Activated T-helper 1 cell treated with Interleukin-2 at 50 U/mL for 16 hours (primary cell): ENCODE measurements around the gene PDZRN3.

ENCODE experiments used
- DNase-seq: peaks from one replicate; pipeline ENCODE4 v3.0.0-alpha.2; 2020; ENCODE audit warnings: low read depth

The PDZRN3 gene

GRCh38 chr3:73520931-73521461 lies 103.7 kb downstream of the PDZRN3 start:
- DNase-seq, result no peak

- DNase-seq, result no peak
Observed at GRCh38 chr3:73516631-73517030, 108.1 kb downstream of the PDZRN3 start.

GRCh38 chr3:73513260-73513659 lies 111.5 kb downstream of the PDZRN3 start:
- no peak for DNase-seq

GRCh38 chr3:73511571-73512525 lies 112.9 kb downstream of the PDZRN3 start:
- no peak for DNase-seq

- no peak for DNase-seq
Observed at GRCh38 chr3:73510784-73511183, 114.0 kb downstream of the PDZRN3 start.

GRCh38 chr3:73510334-73510733 lies 114.4 kb downstream of the PDZRN3 start:
- DNase-seq, result no peak

- DNase-seq, result no peak
Observed at GRCh38 chr3:73509816-73510215, 114.9 kb downstream of the PDZRN3 start.

- DNase-seq, result no peak
Observed at GRCh38 chr3:73509066-73509465, 115.7 kb downstream of the PDZRN3 start.

GRCh38 chr3:73508330-73508954 lies 116.3 kb downstream of the PDZRN3 start:
- DNase-seq, result no peak

- DNase-seq, result no peak
Observed at GRCh38 chr3:73504852-73505251, 119.9 kb downstream of the PDZRN3 start.

GRCh38 chr3:73504239-73504638 lies 120.5 kb downstream of the PDZRN3 start:
- no peak for DNase-seq

- DNase-seq, result no peak
Observed at GRCh38 chr3:73503781-73504180, 121.0 kb downstream of the PDZRN3 start.

GRCh38 chr3:73502609-73503583 lies 121.8 kb downstream of the PDZRN3 start:
- no peak for DNase-seq

GRCh38 chr3:73500321-73500720 lies 124.4 kb downstream of the PDZRN3 start:
- no peak for DNase-seq

- DNase-seq, result no peak
Observed at GRCh38 chr3:73499787-73500186, 125.0 kb downstream of the PDZRN3 start.

GRCh38 chr3:73498764-73499622 lies 125.7 kb downstream of the PDZRN3 start:
- DNase-seq, result no peak

- no peak for DNase-seq
Observed at GRCh38 chr3:73497646-73498406, 126.9 kb downstream of the PDZRN3 start.

- no peak for DNase-seq
Observed at GRCh38 chr3:73493543-73494308, 131.0 kb downstream of the PDZRN3 start.

- no peak for DNase-seq
Observed at GRCh38 chr3:73492186-73492585, 132.6 kb downstream of the PDZRN3 start.
